IPS-NIHi11 (cell line): ENCODE results near the gene AK8.
"Not testable (repeated sequence)": the region's sequence is repeated elsewhere in the genome, so short reads cannot be mapped to it uniquely, and the experiment has no call there.

Experiments
- DNase-seq: peaks from one replicate; pipeline ENCODE4 v3.0.0; 2012; ENCODE audit warnings: mixed read lengths, low spot score

AK8 gene

GRCh38 chr9:132742821-132743311 lies 135.2 kb downstream of the AK8 start:
- peak; percentile 48 for DNase-seq

- DNase-seq: no peak
Measured at GRCh38 chr9:132740526-132741309, 137.4 kb downstream of the AK8 start.

- DNase-seq: no peak
Measured at GRCh38 chr9:132739710-132740310, 138.3 kb downstream of the AK8 start.

GRCh38 chr9:132733260-132733815 lies 144.7 kb downstream of the AK8 start:
- DNase-seq: no peak

GRCh38 chr9:132732326-132733259 lies 145.5 kb downstream of the AK8 start:
- no peak for DNase-seq

GRCh38 chr9:132731230-132731629 lies 146.9 kb downstream of the AK8 start:
- no peak for DNase-seq

GRCh38 chr9:132730054-132731033 lies 147.7 kb downstream of the AK8 start:
- DNase-seq: no peak

GRCh38 chr9:132729235-132729890 lies 148.7 kb downstream of the AK8 start:
- DNase-seq: no peak

- no peak for DNase-seq
Measured at GRCh38 chr9:132728497-132728896, 149.6 kb downstream of the AK8 start.

GRCh38 chr9:132728071-132728470 lies 150.0 kb downstream of the AK8 start:
- no peak for DNase-seq

- DNase-seq: no peak
Measured at GRCh38 chr9:132726576-132727130, 151.4 kb downstream of the AK8 start.

- DNase-seq: no peak
Measured at GRCh38 chr9:132725306-132725705, 152.8 kb downstream of the AK8 start.

- DNase-seq: no peak
Measured at GRCh38 chr9:132723809-132724208, 154.3 kb downstream of the AK8 start.

- no peak for DNase-seq
Measured at GRCh38 chr9:132722564-132723065, 155.5 kb downstream of the AK8 start.

- DNase-seq: no peak
Measured at GRCh38 chr9:132721661-132722060, 156.4 kb downstream of the AK8 start.

- DNase-seq: not testable (repeated sequence)
Measured at GRCh38 chr9:132718381-132718928, 159.6 kb downstream of the AK8 start.

GRCh38 chr9:132717326-132717945 lies 160.6 kb downstream of the AK8 start:
- no peak for DNase-seq

- no peak for DNase-seq
Measured at GRCh38 chr9:132716007-132716406, 162.1 kb downstream of the AK8 start.

GRCh38 chr9:132712753-132713152 lies 165.3 kb downstream of the AK8 start:
- no peak for DNase-seq
